HG03469 (cell line): Measurements from ENCODE around the gene P3H1.
"Not testable (repeated sequence)": the region's sequence is repeated elsewhere in the genome, so short reads cannot be mapped to it uniquely, and the experiment has no call there.

Experiments used
- ATAC-seq: cut with Tn5 transposase; IDR thresholded peaks from one replicate; pipeline ENCODE4 v1.9.1; 2021; ENCODE audit warnings: mild to moderate bottlenecking, moderate library complexity, moderate number of reproducible peaks; ENCODE audit not compliant: unreplicated experiment

P3H1 gene

GRCh38 chr1:42733415-42734200, 33.2 kb downstream of the P3H1 start:
- no peak for ATAC-seq

GRCh38 chr1:42732126-42732680, 34.6 kb downstream of the P3H1 start:
- no peak for ATAC-seq

GRCh38 chr1:42731585-42731984, 35.2 kb downstream of the P3H1 start:
- no peak for ATAC-seq

- no peak for ATAC-seq
These were observed 35.8 kb downstream of the P3H1 start for GRCh38 chr1:42730988-42731387.

- ATAC-seq: no peak
These were observed 36.8 kb downstream of the P3H1 start for GRCh38 chr1:42730002-42730401.

GRCh38 chr1:42725820-42726219, 41.0 kb downstream of the P3H1 start:
- ATAC-seq: not testable (repeated sequence)

GRCh38 chr1:42723511-42723910, 43.3 kb downstream of the P3H1 start:
- ATAC-seq: no peak

GRCh38 chr1:42722403-42722802, 44.4 kb downstream of the P3H1 start:
- not testable (repeated sequence) for ATAC-seq

- no peak for ATAC-seq
These were observed 44.9 kb downstream of the P3H1 start for GRCh38 chr1:42721926-42722325.

GRCh38 chr1:42720868-42721267, 46.0 kb downstream of the P3H1 start:
- ATAC-seq: no peak

GRCh38 chr1:42714441-42714840, 52.4 kb downstream of the P3H1 start:
- not testable (repeated sequence) for ATAC-seq

- ATAC-seq: no peak
These were observed 53.5 kb downstream of the P3H1 start for GRCh38 chr1:42713293-42713692.

- ATAC-seq: not testable (repeated sequence)
These were observed 54.0 kb downstream of the P3H1 start for GRCh38 chr1:42712808-42713207.

GRCh38 chr1:42703888-42704464, 62.9 kb downstream of the P3H1 start:
- no peak for ATAC-seq

GRCh38 chr1:42700006-42700405, 66.8 kb downstream of the P3H1 start:
- no peak for ATAC-seq

- ATAC-seq: no peak
These were observed 68.6 kb downstream of the P3H1 start for GRCh38 chr1:42698081-42698813.
